ENCODE measurements around the gene PCMTD2.
"Not testable (repeated sequence)": the region's sequence is repeated elsewhere in the genome, so short reads cannot be mapped to it uniquely, and the experiment has no call there.

PCMTD2 gene

DNA sequence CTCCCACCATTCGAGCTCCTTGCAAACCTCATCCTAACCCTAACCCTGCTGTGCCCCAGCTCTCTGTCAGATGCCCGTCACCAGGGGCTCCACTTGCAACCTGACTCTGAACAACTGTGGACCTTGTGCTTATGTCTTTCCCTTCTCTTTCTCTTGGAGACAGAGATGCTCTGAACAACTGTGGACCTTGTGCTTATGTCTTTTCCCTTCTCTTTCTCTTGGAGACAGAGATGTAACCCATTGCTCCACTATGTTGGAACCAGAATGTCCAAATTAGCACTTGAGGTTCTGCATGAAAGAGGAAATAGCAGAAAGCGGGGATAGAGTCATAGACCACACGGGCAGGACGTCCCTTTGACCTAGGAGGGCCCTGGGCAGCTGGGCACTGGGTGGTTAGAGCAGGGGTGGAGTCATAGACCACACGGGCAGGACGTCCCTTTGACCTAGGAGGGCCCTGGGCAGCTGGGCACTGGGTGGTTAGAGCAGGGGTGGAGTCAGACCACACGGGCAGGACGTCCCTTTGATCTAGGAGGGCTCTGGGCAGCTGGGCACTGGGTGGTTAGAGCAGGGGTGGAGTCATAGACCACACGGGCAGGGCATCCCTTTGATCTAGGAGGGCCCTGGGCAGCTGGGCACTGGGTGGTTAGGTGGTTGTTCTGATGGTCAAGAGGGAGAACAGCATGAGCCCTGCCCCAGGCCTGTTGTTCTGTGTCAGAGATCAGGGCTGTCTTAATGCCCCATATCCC lies 22.2 kb downstream of the PCMTD2 start:
- TF ChIP-seq, protein P1, sequence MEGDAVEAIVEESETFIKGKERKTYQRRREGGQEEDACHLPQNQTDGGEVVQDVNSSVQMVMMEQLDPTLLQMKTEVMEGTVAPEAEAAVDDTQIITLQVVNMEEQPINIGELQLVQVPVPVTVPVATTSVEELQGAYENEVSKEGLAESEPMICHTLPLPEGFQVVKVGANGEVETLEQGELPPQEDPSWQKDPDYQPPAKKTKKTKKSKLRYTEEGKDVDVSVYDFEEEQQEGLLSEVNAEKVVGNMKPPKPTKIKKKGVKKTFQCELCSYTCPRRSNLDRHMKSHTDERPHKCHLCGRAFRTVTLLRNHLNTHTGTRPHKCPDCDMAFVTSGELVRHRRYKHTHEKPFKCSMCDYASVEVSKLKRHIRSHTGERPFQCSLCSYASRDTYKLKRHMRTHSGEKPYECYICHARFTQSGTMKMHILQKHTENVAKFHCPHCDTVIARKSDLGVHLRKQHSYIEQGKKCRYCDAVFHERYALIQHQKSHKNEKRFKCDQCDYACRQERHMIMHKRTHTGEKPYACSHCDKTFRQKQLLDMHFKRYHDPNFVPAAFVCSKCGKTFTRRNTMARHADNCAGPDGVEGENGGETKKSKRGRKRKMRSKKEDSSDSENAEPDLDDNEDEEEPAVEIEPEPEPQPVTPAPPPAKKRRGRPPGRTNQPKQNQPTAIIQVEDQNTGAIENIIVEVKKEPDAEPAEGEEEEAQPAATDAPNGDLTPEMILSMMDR (IDR thresholded peaks at IDR 0.05; ENCODE audit: control insufficient read depth, extremely low read depth, insufficient read depth) = no peak
- H3K4me3 ChIP-seq (ENCODE audit: low read depth, low read length) = no peak overlapping the region
- no peak for DNase-seq (ENCODE audit: low read depth)

DNA sequence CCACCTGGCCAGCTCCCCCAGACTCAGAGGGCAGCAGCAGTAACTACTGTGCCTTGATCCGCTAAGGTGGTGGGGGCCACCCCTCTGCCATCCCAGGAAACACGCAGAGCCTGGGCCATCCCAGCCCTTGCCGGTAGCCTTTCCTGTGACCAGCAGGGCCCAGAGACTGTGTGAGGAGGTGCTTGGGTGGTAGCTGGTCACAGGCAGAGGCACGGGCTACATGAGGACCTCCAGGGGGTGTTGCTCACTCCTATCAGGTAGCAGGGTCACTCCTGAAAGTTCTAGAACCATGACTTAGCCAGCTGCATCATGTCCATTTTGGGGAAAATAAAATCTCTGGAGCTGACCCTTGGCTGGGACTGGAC lies 22.8 kb downstream of the PCMTD2 start:
- H3K4me3 ChIP-seq (ENCODE audit: low read depth, low read length) = no peak overlapping the region
- no peak for DNase-seq (ENCODE audit: low read depth)
- TF ChIP-seq, protein P1 (IDR thresholded peaks at IDR 0.05; ENCODE audit: control insufficient read depth, extremely low read depth, insufficient read depth) = no peak

DNA sequence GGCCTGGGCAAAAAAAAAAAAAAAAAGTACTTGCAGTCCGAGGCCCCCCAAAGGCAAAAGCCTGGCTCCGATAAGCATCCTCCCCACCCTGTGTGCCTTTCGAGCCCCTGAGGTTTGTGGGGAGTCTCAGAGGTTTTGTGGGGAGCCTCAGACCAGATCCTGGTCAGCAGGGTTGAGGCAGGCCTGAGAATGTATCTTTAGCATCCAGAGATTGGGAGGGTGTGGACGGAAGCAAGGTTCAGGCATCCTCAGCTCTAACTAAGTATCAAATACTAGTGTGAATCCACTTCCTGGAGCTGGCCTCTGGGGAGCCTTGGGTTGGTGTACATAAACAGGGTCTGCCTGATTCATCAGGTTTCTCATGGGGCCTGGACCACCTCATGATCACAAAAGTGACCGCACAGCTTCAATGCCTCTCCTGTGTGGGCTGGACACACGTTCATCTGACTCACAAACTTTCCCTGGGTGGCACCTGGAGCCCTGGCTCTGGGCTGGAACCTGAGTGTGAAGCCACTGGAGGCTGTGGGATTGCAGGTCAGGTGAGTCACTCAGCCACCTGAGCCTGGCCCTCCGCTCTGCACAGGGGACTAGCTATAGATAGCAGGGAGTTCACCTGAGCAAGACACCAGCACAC lies 24.4 kb downstream of the PCMTD2 start:
- H3K4me3 ChIP-seq (ENCODE audit: low read depth, low read length) = no peak overlapping the region
- TF ChIP-seq, protein P1 (IDR thresholded peaks at IDR 0.05; ENCODE audit: control insufficient read depth, extremely low read depth, insufficient read depth) = no peak
- no peak for DNase-seq (ENCODE audit: low read depth)

DNA sequence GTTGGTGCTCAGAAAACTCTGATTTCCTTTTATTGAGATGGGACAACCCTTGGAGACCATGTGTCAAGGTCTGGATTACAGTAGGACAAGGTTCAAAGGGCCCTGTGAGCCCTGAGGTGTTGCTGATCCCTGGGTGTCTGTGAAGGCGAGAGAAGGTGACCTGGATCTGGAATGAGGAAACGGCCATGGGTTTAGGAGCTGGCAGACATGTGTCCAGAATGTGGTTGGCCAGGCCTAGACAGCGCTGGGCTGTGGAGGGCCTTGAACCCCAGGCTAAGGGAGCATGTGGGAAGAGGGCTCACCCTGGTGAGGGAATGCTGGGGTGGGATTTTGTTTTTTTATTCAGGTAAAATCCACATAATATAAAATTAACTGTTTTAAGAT lies 24.9 kb downstream of the PCMTD2 start:
- TF ChIP-seq, protein P1 (IDR thresholded peaks at IDR 0.05; ENCODE audit: control insufficient read depth, extremely low read depth, insufficient read depth) = no peak
- H3K4me3 ChIP-seq (ENCODE audit: low read depth, low read length) = no peak overlapping the region
- no peak for DNase-seq (ENCODE audit: low read depth)

DNA sequence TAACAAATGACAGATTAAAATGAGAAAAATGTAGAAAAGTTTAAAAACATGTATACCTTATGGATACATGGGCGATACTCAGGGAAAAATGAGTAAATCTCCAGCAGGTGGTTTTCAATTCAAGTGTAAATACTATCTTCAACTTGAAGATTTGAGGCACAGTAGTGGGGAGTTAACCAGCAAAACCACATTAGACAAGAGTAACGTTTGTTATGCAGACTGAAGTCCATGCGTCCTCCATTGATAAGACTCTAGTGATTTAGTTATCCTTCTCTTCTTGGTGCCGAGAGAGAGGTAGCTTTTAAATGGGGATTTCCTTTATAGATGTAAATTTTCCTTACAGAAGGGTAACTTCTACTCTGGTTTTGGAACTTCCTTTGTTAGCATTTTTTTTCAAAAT lies 28.1 kb downstream of the PCMTD2 start:
- H3K4me3 ChIP-seq (ENCODE audit: low read depth, low read length) = no peak overlapping the region
- no peak for DNase-seq (ENCODE audit: low read depth)
- TF ChIP-seq, protein P1 (IDR thresholded peaks at IDR 0.05; ENCODE audit: control insufficient read depth, extremely low read depth, insufficient read depth) = no peak

DNA sequence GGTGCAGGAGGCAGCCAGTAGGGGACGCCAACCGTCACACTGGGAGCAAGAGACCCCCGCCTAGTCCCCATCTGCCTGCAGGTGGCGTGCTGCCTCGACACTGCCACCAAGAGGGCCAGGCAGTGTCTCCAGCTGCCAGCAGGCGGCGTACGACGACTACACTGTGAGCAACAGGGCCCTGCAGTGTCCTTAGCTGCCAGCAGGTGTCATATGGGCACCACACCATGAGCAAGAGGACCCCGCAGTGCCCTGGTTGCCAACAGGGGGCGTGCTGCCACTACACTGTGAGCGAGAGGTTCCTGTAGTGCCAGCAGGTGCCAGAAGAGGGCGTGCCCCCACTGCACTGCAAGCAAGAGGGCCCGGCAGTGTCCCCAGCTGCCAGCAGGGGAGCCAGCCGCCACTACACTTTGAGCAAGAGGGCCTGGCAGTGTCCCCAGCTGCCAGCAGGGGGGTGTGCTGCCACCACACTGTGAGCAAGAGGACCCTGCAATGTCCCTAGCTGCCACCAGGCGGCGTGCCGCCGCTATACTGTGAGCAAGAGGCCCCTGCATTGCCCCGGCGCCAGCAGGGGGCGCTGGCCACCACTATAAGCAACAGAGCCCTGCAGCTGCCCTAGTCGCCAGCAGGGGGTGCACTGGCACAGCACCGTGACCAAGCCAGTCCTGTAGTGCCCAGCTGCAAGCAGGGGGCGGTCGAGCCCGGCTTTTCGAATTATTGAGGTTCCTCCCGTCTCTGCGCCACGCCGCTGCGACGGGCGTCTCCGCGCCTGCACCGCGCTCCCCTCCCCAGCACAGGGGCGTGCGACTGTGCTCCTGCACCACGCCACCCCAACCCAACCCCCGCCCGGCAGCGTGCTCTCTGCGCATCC lies 30.3 kb downstream of the PCMTD2 start:
- TF ChIP-seq, protein P1 (IDR thresholded peaks at IDR 0.05; ENCODE audit: control insufficient read depth, extremely low read depth, insufficient read depth) = peak; percentile 74
- not testable (repeated sequence) for H3K4me3 ChIP-seq (ENCODE audit: low read depth, low read length)
- peak; percentile 62 for DNase-seq (ENCODE audit: low read depth)

DNA sequence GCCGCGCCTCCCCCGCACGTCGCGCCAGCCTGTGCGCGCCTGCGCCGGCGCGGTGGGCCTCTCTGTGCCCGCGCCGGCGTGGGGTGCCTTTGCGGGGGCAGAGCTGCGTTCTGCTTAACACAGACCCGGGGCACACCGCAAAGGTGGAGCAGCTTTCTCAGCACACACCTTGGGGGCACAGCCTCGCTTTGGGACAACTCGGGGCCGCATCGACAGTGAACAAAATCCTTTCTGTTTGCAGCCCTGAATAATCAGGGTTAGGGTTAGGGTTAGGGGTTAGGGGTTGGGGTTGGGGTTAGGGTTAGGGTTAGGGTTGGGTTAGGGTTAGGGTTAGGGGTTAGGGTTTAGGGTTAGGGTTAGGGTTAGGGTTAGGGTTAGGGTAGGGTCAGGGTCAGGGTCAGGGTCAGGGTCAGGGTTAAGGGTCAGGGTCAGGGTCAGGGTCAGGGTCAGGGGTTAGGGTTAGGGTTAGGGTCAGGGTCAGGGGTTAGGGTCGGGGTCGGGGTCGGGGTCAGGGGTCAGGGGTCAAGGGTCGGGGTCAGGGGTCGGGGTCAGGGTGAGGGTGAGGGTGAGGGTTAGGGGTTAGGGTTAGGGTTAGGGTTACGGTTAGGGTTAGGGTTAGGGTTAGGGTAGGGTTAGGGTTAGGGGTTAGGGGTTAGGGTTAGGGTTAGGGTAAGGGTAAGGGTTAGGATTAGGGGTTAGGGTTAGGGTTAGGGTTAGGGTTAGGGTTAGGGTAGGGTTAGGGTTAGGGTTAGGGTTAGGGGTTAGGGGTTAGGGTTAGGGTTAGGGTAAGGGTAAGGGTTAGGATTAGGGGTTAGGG lies 31.1 kb downstream of the PCMTD2 start:
- H3K4me3 ChIP-seq (ENCODE audit: low read depth, low read length); DNase-seq (ENCODE audit: low read depth): not testable (repeated sequence)

DNA sequence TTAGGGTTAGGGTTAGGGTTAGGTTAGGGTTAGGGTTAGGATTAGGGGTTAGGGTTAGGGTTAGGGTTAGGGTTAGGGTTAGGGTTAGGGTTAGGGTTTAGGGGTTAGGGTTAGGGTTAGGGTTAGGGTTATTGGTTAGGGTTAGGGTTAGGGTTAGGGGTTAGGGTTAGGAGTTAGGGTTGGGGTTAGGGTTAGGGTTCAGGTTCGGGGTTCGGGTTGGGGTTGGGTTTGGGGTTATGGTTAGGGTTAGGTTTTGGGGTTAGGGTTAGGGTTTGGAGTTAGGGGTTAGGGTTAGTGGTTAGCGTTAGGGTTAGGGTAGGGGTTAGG lies 31.7 kb downstream of the PCMTD2 start:
- DNase-seq (ENCODE audit: low read depth); H3K4me3 ChIP-seq (ENCODE audit: low read depth, low read length): not testable (repeated sequence)

DNA sequence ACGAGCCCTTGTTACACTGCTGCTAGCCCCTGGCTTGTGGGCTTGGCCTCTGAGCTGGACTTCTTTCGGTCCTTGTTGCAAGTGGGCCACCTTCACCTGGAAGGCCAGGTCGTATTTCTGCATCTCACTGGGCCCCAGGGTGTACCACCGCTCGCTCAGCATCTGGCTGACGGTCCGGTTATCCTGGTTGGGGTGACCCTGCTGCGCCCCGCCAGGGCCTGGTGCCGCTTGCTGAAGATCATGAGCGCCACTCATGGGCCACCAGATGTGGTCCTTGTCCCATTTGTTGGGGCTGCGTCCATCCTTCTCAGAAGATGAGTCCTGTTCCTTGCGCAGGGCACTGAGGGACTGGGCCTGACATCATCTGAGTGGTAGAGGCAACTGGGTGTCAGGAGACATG lies 36.6 kb downstream of the PCMTD2 start:
- not testable (repeated sequence) for DNase-seq (ENCODE audit: low read depth); H3K4me3 ChIP-seq (ENCODE audit: low read depth, low read length)

DNA sequence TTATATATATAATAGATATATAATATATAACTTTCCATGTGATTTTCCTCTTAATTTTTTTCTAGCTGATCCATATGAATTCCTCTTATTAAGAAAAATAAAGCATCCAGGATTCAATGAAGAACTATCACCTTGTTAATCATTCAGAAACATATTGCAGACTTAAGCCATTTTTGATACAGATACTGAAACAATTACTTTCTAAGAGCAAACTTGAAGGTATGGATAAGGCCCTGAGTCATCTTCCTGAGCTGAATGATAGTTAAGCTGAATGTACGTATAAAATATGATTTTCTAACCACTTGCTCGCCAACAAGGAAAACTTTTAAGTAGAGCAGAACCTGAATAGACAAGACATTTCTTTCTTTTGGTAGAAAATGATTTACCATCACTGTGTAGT lies 47.5 kb downstream of the PCMTD2 start:
- not testable (repeated sequence) for DNase-seq (ENCODE audit: low read depth); H3K4me3 ChIP-seq (ENCODE audit: low read depth, low read length)

All from LNCaP clone FGC (cell line).